ENCODE data around the gene FGD3.

- TF ChIP-seq CTCF (conservative IDR thresholded peaks at IDR 0.05) (no peak), EZH2 (IDR thresholded peaks at IDR 0.05; ENCODE audit: low read depth) (no peak)
Measured at GRCh38 chr9:93061791-93062763, 114.8 kb downstream of the FGD3 start.
